GM12875 (cell line): ENCODE results near the gene TBCD.

Experiments
- H3K4me3 ChIP-seq: one replicate; pipeline ENCODE4 v1.5.1; 2011; ENCODE audit warnings: low read depth, low read length, control low read depth
- CTCF ChIP-seq: IDR thresholded peaks from 2 replicates; pipeline ENCODE4 v1.5.1; 2011; ENCODE audit warnings: low read depth, mild to moderate bottlenecking, control low read depth, inconsistent platforms, low read length, moderate library complexity, borderline replicate concordance; ENCODE audit not compliant: insufficient read depth

Gene TBCD

GRCh38 chr17:82732118-82732743, 19.6 kb upstream of the TBCD start:
- H3K4me3 ChIP-seq, result no peak overlapping the region
- TF ChIP-seq CTCF, result no peak

- H3K4me3 ChIP-seq, result no peak within 1 kb of the TSS
- TF ChIP-seq CTCF, result no peak
These were observed 16.6 kb upstream of the TBCD start, which contains the start of gene FN3K for GRCh38 chr17:82734987-82735866. FN3K (plus strand) TSS chr17:82735615; CDS start chr17:82735637, 22 bp downstream.

GRCh38 chr17:82736511-82737185, 15.2 kb upstream of the TBCD start:
- TF ChIP-seq CTCF, result no peak
- no peak overlapping the region for H3K4me3 ChIP-seq

GRCh38 chr17:82737967-82738877, 13.6 kb upstream of the TBCD start:
- H3K4me3 ChIP-seq, result no peak overlapping the region
- TF ChIP-seq CTCF, result no peak

- H3K4me3 ChIP-seq, result no peak overlapping the region
- no peak for TF ChIP-seq CTCF
These were observed 10.7 kb upstream of the TBCD start for GRCh38 chr17:82740906-82741759.
